Muscle layer of colon (tissue), 2 donors: ENCODE results near the gene WDFY1.
"Not testable (repeated sequence)": the region's sequence is repeated elsewhere in the genome, so short reads cannot be mapped to it uniquely, and the experiment has no call there.

Source experiments
- H3K27ac ChIP-seq: one replicate; pipeline ENCODE4 v1.7.0; 2013; ENCODE audit warnings: low read depth, mild to moderate bottlenecking, low read length, moderate library complexity
- H3K27me3 ChIP-seq, 2 donors: one replicate each; pipeline ENCODE4 v1.7.0; 2013; ENCODE audit warnings: low read length in 2 of 2, mild to moderate bottlenecking in 2 of 2; ENCODE audit not compliant: insufficient read depth in 2 of 2, control insufficient read depth in 1 of 2
- H3K36me3 ChIP-seq: one replicate; pipeline ENCODE4 v1.7.0; 2013; ENCODE audit warnings: mild to moderate bottlenecking, low read length; ENCODE audit not compliant: insufficient read depth
- H3K4me1 ChIP-seq: one replicate; pipeline ENCODE4 v1.7.0; 2013; ENCODE audit warnings: mild to moderate bottlenecking, low read length; ENCODE audit not compliant: insufficient read depth
- H3K4me3 ChIP-seq, 2 donors: one replicate each; pipeline ENCODE4 v1.7.0; 2013; ENCODE audit warnings: low read length in 2 of 2, low read depth in 1 of 2, mild to moderate bottlenecking in 1 of 2, moderate library complexity in 1 of 2
- H3K9ac ChIP-seq: one replicate; pipeline ENCODE4 v1.7.0; 2013; ENCODE audit warnings: low read length
- H3K9me3 ChIP-seq: one replicate; pipeline ENCODE4 v1.7.0; 2013; ENCODE audit warnings: mild to moderate bottlenecking, low read length
- donor health status: abdominal sarcoma.
- donor health status: Adenocarcinoma of cecum.

The WDFY1 gene

DNA sequence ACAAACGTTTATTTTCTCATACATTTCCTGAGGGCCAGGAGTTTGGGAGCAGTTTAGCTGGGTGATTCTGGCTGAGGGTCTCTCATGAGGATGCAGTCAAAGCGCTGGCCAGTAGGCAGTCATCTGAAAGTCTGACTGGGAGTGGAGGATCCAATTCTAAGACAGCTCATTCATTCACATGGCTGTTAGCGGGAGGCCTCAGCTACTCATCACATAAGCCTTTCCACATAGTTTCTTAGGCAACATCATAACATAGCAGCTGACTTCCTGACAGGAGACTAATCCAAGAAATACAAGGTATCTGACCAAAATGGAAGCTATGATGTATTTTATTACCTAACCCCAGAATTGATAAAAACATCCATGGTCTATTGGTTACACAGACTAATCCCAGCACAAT is 9.3 kb upstream of the WDFY1 start:
- no peak overlapping the region for H3K27ac ChIP-seq
- H3K4me3 ChIP-seq = no peak overlapping the region
- peaks cover 20% of the 10 kb centered on the region for H3K4me1 ChIP-seq
- no peaks in the 10 kb centered on the region for H3K9me3 ChIP-seq
- no peaks in the 10 kb centered on the region for H3K36me3 ChIP-seq
- no peaks in the 10 kb centered on the region for H3K27me3 ChIP-seq
- no peak overlapping the region for H3K9ac ChIP-seq

DNA sequence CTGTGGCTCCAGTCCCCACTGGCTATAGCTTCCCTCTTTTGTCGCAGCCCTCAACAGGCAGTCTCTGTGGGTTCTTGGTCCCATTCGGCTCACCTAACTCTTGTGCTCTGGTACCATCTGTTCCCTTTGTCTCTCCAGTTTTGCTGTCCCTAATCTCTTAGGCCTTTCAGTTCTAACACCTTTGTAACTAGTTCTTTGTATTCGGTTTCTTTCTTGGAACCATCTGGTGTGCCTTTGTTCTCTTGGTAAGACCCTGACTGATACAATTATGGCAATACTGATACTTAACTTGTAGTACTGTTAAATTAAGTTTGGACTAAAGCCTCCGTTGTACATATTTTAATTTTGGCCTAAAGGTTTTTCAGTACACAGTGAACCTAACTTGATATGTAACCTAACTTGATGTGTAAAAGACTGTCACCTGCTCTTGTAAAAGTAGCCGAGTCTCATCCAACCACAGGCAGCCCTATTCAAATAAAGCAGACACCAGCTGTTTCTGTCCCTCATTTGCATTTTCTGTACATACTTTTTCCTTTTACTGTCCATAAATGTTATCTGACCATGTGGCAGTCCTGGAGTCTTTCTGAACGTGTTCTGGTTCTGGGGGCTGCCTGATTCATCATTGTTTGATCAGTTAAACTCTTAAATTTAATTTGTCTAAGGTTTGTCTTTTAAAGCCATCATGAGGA is 7.3 kb upstream of the WDFY1 start:
- H3K9ac ChIP-seq = no peak overlapping the region
- no peak overlapping the region for H3K27ac ChIP-seq
- peaks cover 7% of the 10 kb centered on the region for H3K4me1 ChIP-seq
- H3K36me3 ChIP-seq = no peaks in the 10 kb centered on the region
- no peak overlapping the region for H3K4me3 ChIP-seq
- H3K9me3 ChIP-seq = no peaks in the 10 kb centered on the region
- H3K27me3 ChIP-seq = no peaks in the 10 kb centered on the region

DNA sequence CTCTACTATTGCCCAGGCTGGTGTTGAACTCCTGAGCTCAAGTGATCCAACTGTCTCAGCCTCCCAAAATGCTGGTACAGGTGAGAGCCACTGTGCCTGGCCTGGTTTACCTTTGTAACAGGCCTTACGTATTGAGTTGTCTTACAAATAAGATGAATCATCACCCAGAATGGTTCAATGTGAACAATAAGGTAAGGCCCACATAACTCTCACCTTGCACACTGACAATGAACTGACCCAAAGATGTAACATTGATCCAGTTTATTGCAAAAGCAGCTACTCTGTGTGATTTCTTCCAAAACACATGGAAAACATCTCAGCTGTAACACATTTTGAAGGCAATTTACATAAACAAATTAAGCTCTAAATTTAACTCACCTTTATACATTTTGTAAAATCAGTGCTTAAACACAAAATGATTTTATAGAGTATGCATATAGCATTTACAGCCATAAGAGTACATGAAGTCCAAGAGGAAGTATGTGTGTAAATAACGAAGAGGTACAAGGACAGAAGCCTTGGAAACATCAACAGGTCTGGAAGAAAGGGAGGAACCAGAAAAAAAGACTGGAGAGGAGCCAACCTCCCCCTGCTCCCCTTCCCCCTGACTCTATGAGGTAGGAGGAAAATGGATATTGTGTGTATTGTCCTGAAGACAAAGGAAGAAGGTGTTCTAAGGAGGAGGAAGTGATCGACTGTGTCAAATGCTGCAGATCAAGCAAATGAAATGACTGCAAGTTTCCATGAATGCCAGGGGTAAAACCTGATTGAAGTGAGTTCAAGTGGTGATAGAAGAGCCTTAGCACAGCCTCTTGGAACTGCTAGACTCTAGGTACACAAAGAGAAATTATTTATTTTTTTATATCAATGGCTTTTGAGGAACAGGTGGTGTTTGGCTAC is 5.6 kb upstream of the WDFY1 start:
- Histone ChIP-seq H3K27me3 (no peaks in the 10 kb centered on the region), H3K4me1 (peaks cover 2% of the 10 kb centered on the region), H3K9ac (no peak overlapping the region), H3K27ac (no peak overlapping the region), H3K36me3 (no peaks in the 10 kb centered on the region), H3K4me3 (no peak overlapping the region), H3K9me3 (no peaks in the 10 kb centered on the region)

DNA sequence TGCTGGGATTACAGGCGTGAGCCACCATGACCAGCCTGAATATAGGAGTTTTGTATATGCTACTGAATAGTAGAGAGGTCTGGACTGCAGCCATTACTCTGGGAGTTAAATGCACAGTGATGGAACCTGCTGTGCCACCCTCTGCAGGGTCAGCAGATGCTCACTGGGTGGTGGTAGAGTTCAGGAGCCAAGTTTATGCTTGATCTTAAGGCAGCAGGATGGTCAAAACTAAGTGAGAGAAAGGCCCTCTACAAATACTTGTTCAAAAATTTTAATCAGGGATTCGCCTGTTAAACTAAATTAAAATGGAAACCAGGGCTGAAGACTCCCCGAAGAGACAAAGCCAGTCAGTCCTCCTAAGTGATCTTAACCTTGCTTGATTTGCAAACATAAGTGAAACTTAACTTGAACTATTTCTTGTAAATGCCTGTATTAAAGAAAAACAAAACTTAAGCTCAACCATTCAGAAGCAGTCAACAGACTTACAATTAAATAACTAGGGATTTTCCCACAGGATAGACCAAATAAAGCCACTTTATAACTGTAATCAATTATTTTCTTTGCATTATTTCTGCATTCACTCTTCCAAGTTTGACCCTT is 4.2 kb upstream of the WDFY1 start:
- Histone ChIP-seq H3K9ac (no peak overlapping the region), H3K27me3 (no peaks in the 10 kb centered on the region), H3K27ac (no peak overlapping the region), H3K4me3 (no peak overlapping the region), H3K36me3 (no peaks in the 10 kb centered on the region), H3K9me3 (no peaks in the 10 kb centered on the region), H3K4me1 (peaks cover 6% of the 10 kb centered on the region)

DNA sequence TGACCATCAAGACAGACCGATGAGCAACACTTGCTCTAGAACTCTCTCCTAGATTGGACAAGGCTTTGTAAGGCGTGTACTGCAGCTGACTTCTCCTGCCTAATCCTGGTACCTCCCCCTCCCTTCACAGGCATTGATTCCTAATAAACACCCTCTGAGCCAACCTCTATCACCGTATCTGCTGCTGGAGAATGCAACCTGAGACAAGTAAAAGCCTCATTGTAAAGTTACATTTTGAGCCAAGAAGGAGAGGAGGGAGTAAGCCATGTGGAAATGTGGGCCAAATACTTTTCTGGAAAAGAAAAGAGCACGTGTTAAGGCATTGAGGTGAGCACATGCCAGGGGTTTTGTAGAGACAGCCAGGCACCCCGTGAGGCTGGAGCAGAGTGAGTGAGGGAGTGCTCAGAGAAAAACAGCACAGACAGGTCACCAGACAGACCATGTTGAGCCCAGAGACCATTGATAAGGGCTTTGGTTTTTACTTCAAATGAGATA is 2.6 kb upstream of the WDFY1 start:
- Histone ChIP-seq H3K4me3 (no peak overlapping the region), H3K9me3 (no peaks in the 10 kb centered on the region), H3K27ac (no peak overlapping the region), H3K4me1 (peaks cover 14% of the 10 kb centered on the region), H3K27me3 (no peaks in the 10 kb centered on the region), H3K9ac (no peak overlapping the region), H3K36me3 (no peaks in the 10 kb centered on the region)

DNA sequence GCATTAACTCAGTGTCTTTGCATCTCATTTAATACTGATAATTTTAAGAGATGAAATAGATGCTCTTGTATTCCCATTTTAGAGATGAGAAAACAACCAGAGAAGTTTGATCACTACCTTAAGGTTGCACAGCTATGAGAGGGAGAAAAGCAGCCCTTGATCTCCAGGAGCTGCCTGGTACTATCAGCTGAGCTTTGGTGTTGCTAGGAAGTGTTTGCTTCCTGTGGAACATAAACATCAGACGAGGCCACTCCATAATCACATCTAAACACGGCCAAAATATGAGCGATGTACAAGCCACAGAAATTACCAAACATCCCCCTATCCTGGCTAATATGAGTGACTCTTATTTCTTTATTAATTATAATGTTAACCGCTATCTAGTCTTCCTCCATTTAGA is 620 bp upstream of the WDFY1 start:
- no peak overlapping the region for H3K27ac ChIP-seq
- no peak overlapping the region for H3K9ac ChIP-seq
- H3K9me3 ChIP-seq = no peaks in the 10 kb centered on the region
- no peaks in the 10 kb centered on the region for H3K27me3 ChIP-seq
- no peaks in the 10 kb centered on the region for H3K36me3 ChIP-seq
- peak overlapping the region in 1 of 2 donors; percentile 78 for H3K4me3 ChIP-seq
- peaks cover 14% of the 10 kb centered on the region for H3K4me1 ChIP-seq

DNA sequence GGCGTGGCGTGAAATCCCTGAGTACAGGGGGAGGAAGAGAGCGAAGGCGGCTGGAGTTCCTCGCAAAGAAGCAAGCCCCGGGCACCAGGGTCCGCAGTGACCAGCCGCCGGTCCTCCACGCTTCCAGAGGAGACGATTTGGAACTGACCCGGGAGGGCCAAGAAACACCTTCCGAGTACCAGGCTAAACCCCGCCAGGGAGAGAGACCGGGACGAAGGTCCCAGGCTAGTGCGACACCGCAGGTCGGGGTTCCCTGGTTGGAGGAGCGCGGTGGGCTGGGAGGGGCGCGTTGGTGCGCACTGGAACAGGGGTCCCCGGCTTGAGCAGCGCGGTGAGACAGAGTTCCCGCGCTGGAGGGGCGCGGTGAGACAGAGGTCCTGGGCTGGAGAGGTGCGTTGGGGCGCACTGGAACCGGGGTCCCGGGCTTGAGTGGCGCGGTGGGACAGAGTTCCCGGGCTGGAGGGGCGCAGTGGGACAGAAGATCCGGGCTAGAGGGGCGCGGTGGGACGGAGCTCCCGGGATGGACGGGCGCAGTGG is 901 bp downstream of the WDFY1 start:
- H3K9ac ChIP-seq = peak overlapping the region; percentile 61
- H3K27ac ChIP-seq = peak overlapping the region; percentile 73
- peaks cover 14% of the 10 kb centered on the region for H3K4me1 ChIP-seq
- H3K9me3 ChIP-seq = no peaks in the 10 kb centered on the region
- no peaks in the 10 kb centered on the region for H3K27me3 ChIP-seq
- H3K4me3 ChIP-seq = peak overlapping the region; percentile 78 to 98
- no peaks in the 10 kb centered on the region for H3K36me3 ChIP-seq

DNA sequence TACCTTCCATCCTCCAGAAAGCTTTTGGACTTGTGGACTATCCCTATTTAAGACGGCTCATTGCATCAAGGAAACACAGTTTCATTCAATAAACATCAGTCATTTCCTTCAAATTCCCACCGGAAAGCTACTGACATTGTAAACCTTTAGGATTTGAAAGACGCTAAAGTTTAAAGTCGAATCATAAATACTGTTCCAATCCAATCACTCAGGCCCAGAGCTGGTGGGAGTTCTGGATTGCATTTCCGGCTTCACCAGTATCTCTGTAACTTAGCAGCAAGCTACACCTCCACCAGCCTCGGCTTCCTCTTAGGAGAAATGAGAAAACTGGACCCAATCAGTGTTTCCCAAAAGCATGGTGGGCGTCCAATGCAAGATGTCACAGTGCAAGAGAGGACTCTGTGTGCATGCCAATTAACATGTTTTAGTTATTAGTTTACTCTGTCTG is 1.6 kb downstream of the WDFY1 start:
- H3K4me1 ChIP-seq = peaks cover 14% of the 10 kb centered on the region
- peak overlapping the region in 1 of 2 donors; percentile 78 for H3K4me3 ChIP-seq
- H3K36me3 ChIP-seq = no peaks in the 10 kb centered on the region
- H3K9ac ChIP-seq = no peak overlapping the region
- H3K9me3 ChIP-seq = no peaks in the 10 kb centered on the region
- no peaks in the 10 kb centered on the region for H3K27me3 ChIP-seq
- H3K27ac ChIP-seq = peak overlapping the region; percentile 73

DNA sequence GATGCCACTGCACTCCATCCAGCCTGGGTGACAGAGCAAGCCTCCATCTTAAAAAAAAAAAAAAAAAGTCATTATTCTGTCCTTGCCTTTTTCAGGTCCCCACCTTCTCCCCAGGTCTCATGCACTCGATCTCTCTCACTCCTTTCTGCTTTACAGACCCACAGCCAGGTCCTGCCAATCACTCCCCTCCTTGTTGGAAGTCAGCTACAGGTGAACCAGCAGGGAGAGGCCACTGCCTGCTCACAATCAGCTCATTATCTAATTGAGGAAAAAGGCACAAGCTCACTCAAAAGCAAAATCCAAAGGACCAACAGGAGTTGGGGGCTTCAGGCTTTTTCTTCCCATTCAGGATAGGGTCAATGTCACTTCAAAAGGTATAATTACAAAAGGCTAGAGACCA is 2.0 kb downstream of the WDFY1 start:
- no peak overlapping the region for H3K9ac ChIP-seq

DNA sequence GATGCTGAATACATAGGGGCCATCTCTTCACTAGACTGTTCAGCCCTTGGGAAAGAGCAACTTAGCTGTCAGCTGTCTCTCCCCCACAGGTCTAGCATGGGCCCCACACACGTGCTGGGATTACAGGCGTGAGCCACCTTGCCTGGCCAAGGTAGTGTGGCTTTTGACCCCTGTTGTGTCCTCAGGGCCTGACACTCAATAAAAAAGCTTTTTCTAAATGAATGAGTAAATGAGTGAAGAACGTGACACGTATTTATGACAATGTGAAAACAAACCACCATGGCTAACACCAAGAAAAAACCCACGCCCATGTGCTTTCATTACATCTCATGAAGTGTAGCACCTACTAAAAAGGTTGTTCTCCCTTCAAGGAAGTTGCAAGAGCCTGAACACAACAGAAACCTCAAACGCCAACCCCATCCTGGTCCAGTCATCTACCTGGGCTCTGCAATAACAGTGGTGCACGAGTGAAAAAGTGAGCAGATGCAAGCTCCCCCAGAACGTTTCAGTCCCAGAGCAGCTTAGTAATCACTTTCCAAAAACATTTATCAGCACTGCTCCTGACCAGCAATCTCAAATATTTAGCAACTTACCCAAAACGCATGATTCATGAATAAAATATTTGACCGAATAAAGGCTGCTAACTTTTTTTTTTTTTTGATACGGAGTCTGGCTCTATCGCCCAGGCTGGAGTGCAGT is 3.4 kb downstream of the WDFY1 start:
- H3K27ac ChIP-seq = no peak overlapping the region
- H3K4me1 ChIP-seq = peaks cover 32% of the 10 kb centered on the region
- no peaks in the 10 kb centered on the region for H3K27me3 ChIP-seq
- H3K9ac ChIP-seq = no peak overlapping the region
- no peaks in the 10 kb centered on the region for H3K36me3 ChIP-seq
- H3K4me3 ChIP-seq = no peak overlapping the region
- no peaks in the 10 kb centered on the region for H3K9me3 ChIP-seq

More for the DNA sequence above, 2.0 kb downstream of the WDFY1 start:
- H3K9me3 ChIP-seq = no peaks in the 10 kb centered on the region
- peaks cover 18% of the 10 kb centered on the region for H3K4me1 ChIP-seq
- no peaks in the 10 kb centered on the region for H3K27me3 ChIP-seq
- H3K36me3 ChIP-seq = no peaks in the 10 kb centered on the region
- H3K27ac ChIP-seq = no peak overlapping the region
- H3K4me3 ChIP-seq = peak overlapping the region in 1 of 2 donors; percentile 78

DNA sequence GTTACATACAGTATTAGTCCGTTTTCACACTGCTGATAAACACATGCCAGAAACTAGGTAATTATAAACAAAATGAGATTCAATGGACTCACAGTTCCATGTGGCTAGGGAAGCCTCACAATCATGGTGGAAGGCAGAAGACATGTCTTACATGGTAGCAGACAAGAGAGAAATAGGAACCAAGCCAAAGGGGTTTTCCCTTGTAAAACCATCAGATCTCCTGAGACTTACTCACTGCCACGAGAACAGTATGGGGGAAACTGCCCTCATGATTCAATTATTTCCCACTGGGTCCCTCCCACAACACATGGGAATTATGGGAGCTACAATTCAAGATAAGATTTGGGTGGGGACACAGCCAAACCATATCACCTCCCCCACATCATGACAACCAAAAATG is 5.7 kb downstream of the WDFY1 start:
- peaks cover 44% of the 10 kb centered on the region for H3K4me1 ChIP-seq
- not testable (repeated sequence) for H3K27ac ChIP-seq, H3K4me3 ChIP-seq, H3K36me3 ChIP-seq, H3K9ac ChIP-seq, H3K27me3 ChIP-seq, H3K9me3 ChIP-seq
